ENCODE measurements around the gene XYLT2. TPM values are rescaled to one million over a fixed set of nuclear protein-coding genes. Genes with fewer than 3 reads are reported as not detected.
A peak's percentile ranks its signal among the peaks of the same experiment; 100 is the strongest.

The XYLT2 gene
- total and polyA plus RNA-seq, 2 of the 13 experiments (the other 11 are each of a cell fraction or from before 2014, with no cell fraction given), result 17.0 to 22.1 TPM

- 0 out of 2 replicates have a peak, but pooled peaks have one; percentile 50 for TF ChIP-seq ZNF33B (CRISPR knock-in tag; IDR thresholded peaks at IDR 0.05)
- TF ChIP-seq ZNF567 (CRISPR knock-in tag; IDR thresholded peaks at IDR 0.05; ENCODE audit: borderline replicate concordance), result no peak
- TF ChIP-seq ZNF354B (CRISPR knock-in tag; IDR thresholded peaks at IDR 0.05), result no peak
- TF ChIP-seq MLXIP (CRISPR knock-in tag; IDR thresholded peaks at IDR 0.05; ENCODE audit: borderline replicate concordance), result no peak
- TF ChIP-seq MEIS2 (CRISPR knock-in tag; IDR thresholded peaks at IDR 0.05), result no peak
- TF ChIP-seq ZNF572 (CRISPR knock-in tag; IDR thresholded peaks at IDR 0.05), result no peak
- no peak for TF ChIP-seq CREBL2 (CRISPR knock-in tag; IDR thresholded peaks at IDR 0.05; ENCODE audit: borderline replicate concordance)
- no peak for TF ChIP-seq POLR2AphosphoS2 (IDR thresholded peaks at IDR 0.05; ENCODE audit: low read depth, low read length)
- no peak for TF ChIP-seq EEA1 (CRISPR knock-in tag; IDR thresholded peaks at IDR 0.05; ENCODE audit: borderline replicate concordance)
- TF ChIP-seq PRPF4 (IDR thresholded peaks at IDR 0.05; ENCODE audit: low read depth, low read length, poor library complexity, severe bottlenecking), result no peak
- no peak for TF ChIP-seq GRHL1 (CRISPR knock-in tag; conservative IDR thresholded peaks at IDR 0.05)
- no peak for TF ChIP-seq CENPX (CRISPR knock-in tag; IDR thresholded peaks at IDR 0.05)
- TF ChIP-seq, protein P1, sequence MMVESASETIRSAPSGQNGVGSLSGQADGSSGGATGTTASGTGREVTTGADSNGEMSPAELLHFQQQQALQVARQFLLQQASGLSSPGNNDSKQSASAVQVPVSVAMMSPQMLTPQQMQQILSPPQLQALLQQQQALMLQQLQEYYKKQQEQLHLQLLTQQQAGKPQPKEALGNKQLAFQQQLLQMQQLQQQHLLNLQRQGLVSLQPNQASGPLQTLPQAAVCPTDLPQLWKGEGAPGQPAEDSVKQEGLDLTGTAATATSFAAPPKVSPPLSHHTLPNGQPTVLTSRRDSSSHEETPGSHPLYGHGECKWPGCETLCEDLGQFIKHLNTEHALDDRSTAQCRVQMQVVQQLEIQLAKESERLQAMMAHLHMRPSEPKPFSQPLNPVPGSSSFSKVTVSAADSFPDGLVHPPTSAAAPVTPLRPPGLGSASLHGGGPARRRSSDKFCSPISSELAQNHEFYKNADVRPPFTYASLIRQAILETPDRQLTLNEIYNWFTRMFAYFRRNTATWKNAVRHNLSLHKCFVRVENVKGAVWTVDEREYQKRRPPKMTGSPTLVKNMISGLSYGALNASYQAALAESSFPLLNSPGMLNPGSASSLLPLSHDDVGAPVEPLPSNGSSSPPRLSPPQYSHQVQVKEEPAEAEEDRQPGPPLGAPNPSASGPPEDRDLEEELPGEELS (CRISPR knock-in tag; IDR thresholded peaks at IDR 0.05), result no peak
- TF ChIP-seq SNRNP70 (IDR thresholded peaks at IDR 0.05; ENCODE audit: low read depth, low read length), result no peak
- TF ChIP-seq, protein P2, sequence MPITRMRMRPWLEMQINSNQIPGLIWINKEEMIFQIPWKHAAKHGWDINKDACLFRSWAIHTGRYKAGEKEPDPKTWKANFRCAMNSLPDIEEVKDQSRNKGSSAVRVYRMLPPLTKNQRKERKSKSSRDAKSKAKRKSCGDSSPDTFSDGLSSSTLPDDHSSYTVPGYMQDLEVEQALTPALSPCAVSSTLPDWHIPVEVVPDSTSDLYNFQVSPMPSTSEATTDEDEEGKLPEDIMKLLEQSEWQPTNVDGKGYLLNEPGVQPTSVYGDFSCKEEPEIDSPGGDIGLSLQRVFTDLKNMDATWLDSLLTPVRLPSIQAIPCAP (CRISPR knock-in tag; IDR thresholded peaks at IDR 0.05; ENCODE audit: low read depth), result no peak
- TF ChIP-seq E2F5 (CRISPR knock-in tag; conservative IDR thresholded peaks at IDR 0.05), result no peak
- TF ChIP-seq TOE1 (CRISPR knock-in tag; IDR thresholded peaks at IDR 0.05), result no peak
- TF ChIP-seq, protein P3, sequence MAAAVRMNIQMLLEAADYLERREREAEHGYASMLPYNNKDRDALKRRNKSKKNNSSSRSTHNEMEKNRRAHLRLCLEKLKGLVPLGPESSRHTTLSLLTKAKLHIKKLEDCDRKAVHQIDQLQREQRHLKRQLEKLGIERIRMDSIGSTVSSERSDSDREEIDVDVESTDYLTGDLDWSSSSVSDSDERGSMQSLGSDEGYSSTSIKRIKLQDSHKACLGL (CRISPR knock-in tag; IDR thresholded peaks at IDR 0.05), result no peak
- no peak for TF ChIP-seq KDM3A (CRISPR knock-in tag; IDR thresholded peaks at IDR 0.05; ENCODE audit: low read depth)
These were observed 15.9 kb downstream of the XYLT2 start (continued) for GRCh38 chr17:50361561-50362480.

All from HepG2 (cell line).